H7 (cell line): Measurements from ENCODE around the gene ANGPTL8. TPM values are rescaled to one million over a fixed set of nuclear protein-coding genes. Genes with fewer than 3 reads are reported as not detected.

Experiments used
- DNase-seq: peaks from one replicate; pipeline ENCODE4 v3.0.0; 2012
- H3K27me3 ChIP-seq: 2 replicates; pipeline ENCODE4 v1.6.0; 2011; ENCODE audit warnings: mild to moderate bottlenecking, low read length; ENCODE audit not compliant: control insufficient read depth, insufficient read depth
- H3K36me3 ChIP-seq: replicated peaks from 2 replicates; pipeline ENCODE4 v1.5.1; 2011; ENCODE audit warnings: low read length; ENCODE audit not compliant: control insufficient read depth, insufficient read depth
- H3K4me3 ChIP-seq: 2 replicates; pipeline ENCODE4 v1.5.1; 2011; ENCODE audit warnings: low read depth, mild to moderate bottlenecking, control low read depth, low read length, moderate library complexity; ENCODE audit not compliant: insufficient read depth
- total RNA-seq: library from RNA; depleted of rRNA; stranded (reverse); fragments of >200 nt; shearing (Covaris generic); gene quantifications from 2 replicates; pipeline ENCODE4 v1.2.3, GENCODE V29; 2014

Gene ANGPTL8
- total RNA-seq, 1 experiment from 2014 or later = not detected

DNA sequence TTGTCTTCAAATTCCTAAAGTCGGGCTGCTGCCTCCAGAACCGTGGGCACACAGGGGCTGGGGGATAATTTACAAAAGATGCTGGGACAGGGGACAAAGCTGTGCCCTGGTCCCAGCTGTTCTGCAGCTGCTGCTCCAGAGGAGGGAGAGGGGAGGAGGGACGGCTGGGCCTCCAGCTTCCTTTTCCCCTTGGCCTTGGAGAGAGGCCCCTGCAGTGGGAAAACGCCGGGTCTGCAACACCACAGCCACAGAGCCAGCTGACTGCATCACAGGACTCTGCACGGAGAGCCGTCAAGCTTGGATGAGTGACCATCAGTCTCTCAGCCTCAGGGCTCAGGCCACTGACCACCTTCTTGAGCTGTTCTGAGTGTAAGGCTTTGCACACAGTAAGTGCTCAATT is 16.8 kb downstream of the ANGPTL8 start:
- peaks cover 5% of the 10 kb centered on the region for H3K36me3 ChIP-seq
- H3K4me3 ChIP-seq = no peak overlapping the region
- no peak for DNase-seq
- no peaks in the 10 kb centered on the region for H3K27me3 ChIP-seq

DNA sequence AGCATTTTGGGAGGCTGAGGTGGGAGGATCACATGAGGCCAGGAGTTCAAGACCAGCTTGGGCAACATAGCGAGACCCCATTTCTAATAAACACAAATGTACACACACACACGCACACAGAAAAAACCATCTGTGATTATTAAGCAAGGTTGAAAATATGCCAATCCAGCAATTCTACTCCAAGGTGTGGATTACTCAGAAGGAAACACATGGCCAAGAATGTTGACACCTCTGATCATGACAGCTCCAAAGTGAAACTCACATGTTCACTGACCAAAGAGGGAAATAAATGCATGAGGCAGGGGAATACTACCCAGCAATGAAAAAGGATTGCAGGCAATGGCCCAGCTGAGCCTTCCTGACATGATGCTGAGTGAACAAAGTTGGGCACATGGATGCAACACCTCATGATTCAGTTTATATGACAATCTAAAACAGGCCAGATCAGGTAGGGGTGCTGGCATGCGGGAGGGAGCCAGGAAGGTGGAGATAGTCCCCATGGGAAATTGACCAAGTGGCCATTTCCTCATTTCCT is 18.5 kb downstream of the ANGPTL8 start:
- Histone ChIP-seq H3K4me3 (no peak overlapping the region), H3K27me3 (no peaks in the 10 kb centered on the region), H3K36me3 (no peaks in the 10 kb centered on the region)
- DNase-seq = no peak

DNA sequence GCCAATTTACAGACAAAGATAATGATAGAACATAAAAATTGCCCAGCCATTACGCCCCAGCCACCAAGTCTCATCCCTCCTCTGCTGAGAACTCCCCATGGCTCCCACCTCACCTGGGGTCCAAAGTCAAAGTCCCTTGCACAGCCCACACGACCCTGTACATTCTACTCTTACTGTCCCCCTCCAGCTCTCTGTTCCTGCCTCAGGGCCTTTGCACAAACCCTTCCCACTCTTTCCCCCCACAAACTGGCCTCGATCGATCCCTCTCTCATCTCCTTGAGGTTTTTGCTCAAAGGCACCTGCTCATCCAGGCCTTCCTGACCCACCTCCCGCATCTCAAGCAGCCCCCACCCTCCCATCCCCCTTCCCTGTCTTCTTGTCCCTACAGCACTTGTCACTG is 21.6 kb downstream of the ANGPTL8 start:
- no peaks in the 10 kb centered on the region for H3K27me3 ChIP-seq
- no peak for DNase-seq
- H3K4me3 ChIP-seq = peak overlapping the region; percentile 78
- H3K36me3 ChIP-seq = no peaks in the 10 kb centered on the region

DNA sequence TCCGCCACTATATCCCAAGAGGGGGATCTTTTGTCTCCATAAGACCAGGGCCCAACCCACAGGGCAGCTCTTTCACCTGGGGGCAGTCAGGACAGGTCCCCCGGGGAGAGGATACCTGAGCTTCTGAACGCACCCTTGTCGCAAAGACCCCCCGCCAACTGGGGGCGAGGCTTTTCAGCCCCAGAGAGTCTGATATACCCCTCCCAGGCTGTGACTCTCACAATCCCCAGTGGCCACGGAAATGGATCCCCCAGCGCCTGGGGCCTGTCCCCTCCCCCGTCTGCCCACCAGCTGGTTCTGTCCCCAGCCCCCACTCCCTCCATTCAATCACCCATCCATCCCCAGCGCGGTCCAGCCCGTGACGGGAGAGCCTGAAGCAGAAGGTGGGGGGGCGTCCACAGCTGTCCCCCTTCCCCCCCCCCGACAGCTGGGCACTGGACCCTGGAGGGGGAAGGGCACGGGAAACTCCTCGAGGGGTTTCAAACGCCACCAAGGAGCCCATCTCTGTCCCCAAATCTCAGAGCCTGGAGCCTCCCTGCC is 22.1 kb downstream of the ANGPTL8 start:
- H3K4me3 ChIP-seq = peak overlapping the region; percentile 78
- no peaks in the 10 kb centered on the region for H3K27me3 ChIP-seq
- no peaks in the 10 kb centered on the region for H3K36me3 ChIP-seq
- peak; percentile 79 for DNase-seq

DNA sequence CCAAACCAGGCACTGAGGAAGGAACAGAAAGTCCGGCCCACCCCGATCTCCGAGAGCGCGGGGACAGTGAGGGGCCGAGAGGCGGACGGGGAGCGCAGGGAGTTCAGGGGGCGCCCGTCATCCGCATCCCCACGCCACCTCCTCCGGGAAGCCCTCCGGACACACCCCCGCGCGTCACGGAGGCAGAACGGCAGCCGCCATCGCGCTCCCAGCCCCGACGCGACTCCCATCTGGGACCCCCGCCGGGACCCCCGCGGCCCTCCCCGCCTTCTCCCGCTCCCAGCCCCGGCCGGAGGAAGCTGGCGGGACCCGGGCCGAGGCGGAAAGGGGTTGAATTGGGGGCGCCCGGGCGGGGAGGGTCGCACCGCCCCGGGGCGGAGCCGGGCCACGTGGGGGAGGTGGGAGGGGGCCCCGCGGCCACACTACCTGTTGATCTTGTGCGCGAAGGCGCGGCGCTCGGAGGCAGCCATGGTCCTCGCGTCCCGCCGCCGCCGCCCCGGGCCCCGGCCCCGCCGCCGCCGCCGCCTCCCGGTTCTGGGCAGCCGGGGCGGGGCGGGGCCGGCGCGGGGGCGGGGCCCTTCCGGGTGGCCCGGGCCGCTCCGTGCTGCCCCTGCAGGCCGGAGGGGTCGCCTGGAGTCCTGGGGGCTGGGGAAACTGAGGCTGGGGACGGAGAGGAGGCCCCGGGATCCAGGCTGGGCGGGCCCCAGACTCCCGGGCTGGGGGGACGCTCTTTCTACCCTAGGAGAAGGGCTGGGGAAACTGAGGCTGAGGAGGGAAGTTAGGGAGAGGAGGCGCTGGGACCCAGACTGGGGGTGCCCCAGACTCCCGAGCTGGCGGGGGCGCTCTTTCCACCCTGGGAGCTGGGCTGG is 22.8 kb downstream of the ANGPTL8 start, which contains the start of gene DOCK6:
TSS of gene DOCK6 (minus strand) at position 554 of the 869 bp plus-strand sequence. CDS start at position 470, 84 bp downstream.
- peak; percentile 95 for DNase-seq

DNA sequence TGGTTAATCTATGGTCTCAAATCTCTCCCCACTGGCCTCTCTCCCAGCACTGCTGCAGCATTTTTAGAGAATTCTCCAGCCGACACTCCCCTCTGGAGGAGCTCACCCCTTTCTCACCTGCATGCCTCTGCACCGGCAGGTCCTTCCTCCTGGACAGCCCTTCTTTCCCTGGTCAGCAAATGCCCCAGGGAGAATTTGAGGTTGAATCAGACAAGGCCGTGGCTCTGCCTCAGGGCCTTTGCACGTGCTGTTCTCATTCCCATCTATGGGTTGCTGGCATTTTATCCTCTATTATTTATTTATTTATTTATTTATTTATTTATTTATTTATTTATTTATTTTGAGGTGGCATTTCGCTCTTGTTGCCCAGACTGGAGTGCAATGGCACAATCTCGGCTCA is 24.3 kb downstream of the ANGPTL8 start:
- no peak overlapping the region for H3K4me3 ChIP-seq

More for the DNA sequence above, 22.8 kb downstream of the ANGPTL8 start, which contains the start of gene DOCK6:
- Histone ChIP-seq H3K36me3 (no peaks in the 10 kb centered on the region), H3K27me3 (no peaks in the 10 kb centered on the region), H3K4me3 (peak within 1 kb of the TSS; percentile 78)

DNA sequence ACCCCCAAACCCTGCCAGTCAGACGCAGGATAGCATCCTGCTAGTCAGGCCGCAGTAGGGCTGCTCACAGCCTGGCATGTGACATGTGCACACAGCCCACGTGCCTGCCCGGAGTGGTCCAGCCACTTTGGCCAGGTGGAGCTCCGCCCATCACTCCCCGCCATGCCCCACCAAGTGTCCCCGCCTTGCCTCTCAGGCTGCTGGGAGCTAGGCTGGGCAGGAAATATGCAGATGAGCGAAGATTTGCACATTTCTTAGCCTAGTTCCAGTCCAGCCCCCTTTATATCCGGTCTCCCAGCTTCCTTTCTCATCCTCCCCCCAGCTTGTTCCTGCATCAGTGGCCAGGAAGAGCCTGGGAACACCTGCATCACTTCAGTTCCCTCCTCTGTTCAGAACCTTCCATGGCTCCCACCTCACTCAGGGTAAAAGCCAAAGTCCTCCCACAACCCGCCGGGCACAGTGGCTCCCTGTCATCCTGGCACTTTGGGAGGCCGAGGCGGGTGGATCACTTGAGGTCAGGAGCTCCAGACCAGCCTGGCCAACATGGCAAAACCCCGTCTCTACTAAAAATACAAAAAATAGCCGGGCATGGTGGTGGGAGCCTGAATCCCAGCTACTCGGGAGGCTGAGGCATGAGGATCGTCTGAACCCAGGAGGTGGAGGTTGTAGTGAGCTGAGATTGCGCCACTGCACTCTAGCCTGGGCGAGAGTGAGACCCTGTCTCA is 25.2 kb downstream of the ANGPTL8 start:
- Histone ChIP-seq H3K36me3 (no peaks in the 10 kb centered on the region), H3K27me3 (no peaks in the 10 kb centered on the region), H3K4me3 (no peak overlapping the region)
- DNase-seq = peak; percentile 77

More for the DNA sequence above, 24.3 kb downstream of the ANGPTL8 start:
- Histone ChIP-seq H3K27me3 (no peaks in the 10 kb centered on the region), H3K36me3 (no peaks in the 10 kb centered on the region)
- peak; percentile 50 for DNase-seq

DNA sequence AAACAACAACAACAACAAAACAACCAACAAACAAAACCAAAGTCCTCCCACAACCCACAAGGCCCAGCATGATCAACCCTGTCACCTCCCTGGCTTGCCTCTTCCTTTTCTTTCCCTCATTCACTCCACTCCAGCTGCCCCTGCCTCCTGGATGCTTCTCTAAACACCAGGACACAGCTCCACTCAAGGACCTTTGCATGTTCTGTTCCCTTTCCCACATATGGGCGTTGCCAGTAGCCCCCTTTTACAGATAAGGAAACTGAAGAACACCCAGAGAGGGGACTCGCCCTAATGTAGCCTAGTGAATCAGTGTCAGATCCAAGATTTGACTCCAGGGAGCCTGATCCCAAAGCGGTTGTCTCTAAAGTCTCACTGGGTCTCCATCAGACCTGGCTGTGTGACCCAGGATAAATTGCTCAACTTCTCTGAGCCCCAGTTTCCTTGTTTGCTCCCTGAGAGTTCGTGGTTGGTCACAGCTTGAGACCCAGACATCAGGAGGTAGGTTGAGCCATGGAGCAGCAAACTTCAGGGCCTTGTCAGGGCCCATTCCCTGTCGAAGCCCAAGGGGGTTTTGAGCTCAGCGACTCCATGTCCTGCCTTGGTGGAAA is 25.9 kb downstream of the ANGPTL8 start:
- Histone ChIP-seq H3K4me3 (no peak overlapping the region), H3K36me3 (no peaks in the 10 kb centered on the region), H3K27me3 (no peaks in the 10 kb centered on the region)
- no peak for DNase-seq

DNA sequence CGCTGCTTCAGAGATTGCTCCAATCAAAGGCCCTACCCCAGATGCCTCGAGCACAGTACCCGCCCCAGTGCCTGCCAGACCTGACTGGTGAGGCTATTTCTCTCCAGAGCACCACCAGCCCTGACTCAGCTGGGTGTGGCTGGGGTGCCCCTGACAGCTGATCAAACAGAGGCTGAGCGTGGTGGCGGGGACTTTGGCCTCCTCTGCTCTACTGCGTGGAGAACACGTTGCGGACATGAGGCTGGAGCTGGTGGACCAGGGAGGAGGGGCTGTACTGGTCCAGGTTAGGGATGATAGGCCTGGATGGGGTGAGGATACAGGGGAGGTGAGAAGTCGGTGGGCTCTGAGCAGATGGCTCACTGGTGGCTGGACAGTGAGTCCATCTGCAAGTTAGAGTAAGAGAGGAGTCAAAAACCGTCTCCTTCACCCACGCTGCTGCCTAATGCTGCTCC is 26.4 kb downstream of the ANGPTL8 start:
- Histone ChIP-seq H3K4me3 (no peak overlapping the region), H3K27me3 (no peaks in the 10 kb centered on the region)

DNA sequence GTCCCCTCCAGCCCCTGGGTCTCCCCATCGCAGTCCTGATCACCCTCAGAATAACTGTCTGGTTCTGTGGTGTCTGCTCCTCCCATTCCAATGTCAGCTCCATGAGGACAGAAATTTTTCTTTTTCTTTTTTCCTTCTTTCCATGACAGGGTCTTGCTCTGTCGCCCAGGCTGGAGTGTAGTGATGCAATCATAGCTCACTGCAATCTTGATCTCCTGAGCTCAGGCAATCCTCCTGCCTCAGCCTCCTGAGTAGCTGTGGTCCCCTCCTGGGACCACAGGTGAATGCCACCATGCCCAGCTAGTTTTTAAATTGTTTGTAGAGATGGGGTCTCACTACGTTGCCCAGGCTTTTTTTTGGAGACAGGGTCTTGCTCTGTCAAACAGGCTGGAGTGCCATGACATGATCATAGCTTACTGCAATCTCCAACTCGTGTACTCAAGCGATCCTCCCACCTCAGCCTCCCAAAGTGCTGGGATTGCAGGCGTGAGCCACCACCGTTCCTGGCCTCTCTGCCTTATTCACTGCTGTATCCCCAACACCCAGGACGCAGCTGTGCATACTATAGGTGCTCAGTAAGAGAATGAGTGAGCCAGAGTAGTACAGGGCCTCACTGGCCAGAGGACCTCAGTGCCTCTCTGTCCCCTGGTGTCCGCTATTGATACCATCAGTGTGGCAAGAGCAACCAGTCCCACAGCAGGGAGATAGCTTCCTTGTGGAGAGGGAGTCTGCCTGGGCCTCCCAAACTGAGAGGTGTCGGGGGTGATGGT is 28.1 kb downstream of the ANGPTL8 start:
- no peak overlapping the region for H3K4me3 ChIP-seq
- H3K27me3 ChIP-seq = no peaks in the 10 kb centered on the region
- no peaks in the 10 kb centered on the region for H3K36me3 ChIP-seq
- peak; percentile 27 for DNase-seq

More for the DNA sequence above, 26.4 kb downstream of the ANGPTL8 start:
- no peak for DNase-seq
- no peaks in the 10 kb centered on the region for H3K36me3 ChIP-seq

DNA sequence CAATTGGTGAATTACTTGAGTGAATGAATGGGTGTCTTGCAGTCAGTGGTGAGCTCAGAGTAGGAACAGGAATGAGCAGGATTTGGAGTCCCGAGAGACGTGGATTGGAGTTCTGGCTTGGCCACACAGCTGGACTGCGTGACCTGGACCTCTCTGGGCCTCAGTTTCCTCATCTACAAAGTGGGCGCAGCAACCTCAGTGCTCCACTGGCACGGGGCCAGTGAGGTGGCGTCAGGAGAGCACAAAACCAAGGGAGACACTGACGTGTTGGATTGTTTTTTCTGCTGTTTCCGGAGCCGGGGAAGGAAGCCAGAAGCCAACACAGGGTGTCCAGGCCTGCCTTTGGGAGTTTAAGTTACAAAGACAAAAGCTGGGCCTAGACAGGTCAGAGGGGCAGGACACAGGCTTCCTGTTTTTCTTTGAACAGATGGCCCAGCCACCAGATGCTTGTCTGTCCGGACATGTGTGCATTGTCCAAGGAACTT is 29.4 kb downstream of the ANGPTL8 start:
- Histone ChIP-seq H3K36me3 (no peaks in the 10 kb centered on the region), H3K4me3 (no peak overlapping the region), H3K27me3 (no peaks in the 10 kb centered on the region)
- DNase-seq = no peak

DNA sequence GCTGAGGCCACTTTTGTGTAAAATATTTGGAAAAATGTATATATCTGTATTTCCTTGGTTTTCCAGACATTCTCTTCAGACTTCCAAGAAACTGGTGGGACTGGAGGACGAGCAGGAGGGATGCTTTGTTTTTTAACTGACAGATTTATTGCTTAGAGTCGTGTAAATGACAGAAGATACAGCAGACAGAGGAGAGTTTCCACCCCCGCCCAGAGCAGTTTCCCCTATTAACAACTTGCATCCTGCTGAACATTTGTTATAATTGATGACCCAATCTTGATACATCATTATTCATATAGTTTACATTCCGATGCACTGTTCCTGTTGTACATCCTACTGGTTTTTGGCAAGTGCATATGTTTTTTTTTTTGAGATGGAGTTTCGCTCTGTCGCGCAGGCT is 30.0 kb downstream of the ANGPTL8 start:
- no peaks in the 10 kb centered on the region for H3K36me3 ChIP-seq
- no peak for DNase-seq
- H3K4me3 ChIP-seq = no peak overlapping the region
- no peaks in the 10 kb centered on the region for H3K27me3 ChIP-seq

DNA sequence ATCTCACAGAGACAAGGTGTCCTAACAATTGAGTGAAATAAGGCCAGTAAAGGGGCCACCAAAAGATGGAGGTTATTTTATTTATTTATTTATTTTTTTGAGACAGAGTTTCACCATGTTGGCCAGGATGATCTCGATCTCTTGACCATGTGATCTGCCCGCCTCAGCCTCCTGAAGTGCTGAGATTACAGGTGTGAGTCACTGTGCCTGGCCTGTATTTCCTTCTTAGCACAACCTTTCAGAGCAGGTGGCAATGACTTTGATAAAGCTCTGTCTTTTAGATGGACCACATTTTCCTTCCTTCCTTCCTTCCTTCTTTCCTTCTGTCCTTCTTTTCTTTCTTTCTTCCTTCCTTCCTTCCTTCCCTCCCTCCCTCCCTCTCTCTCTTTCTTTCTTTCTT is 33.9 kb downstream of the ANGPTL8 start:
- no peak overlapping the region for H3K4me3 ChIP-seq
- DNase-seq = no peak
- H3K27me3 ChIP-seq = no peaks in the 10 kb centered on the region
- no peaks in the 10 kb centered on the region for H3K36me3 ChIP-seq
